K562 (cell line): Measurements from ENCODE around the gene UBE2U. TPM values are rescaled to one million over a fixed set of nuclear protein-coding genes. Genes with fewer than 3 reads are reported as not detected.

Experiments used
- ATAC-seq: fragments of 200-7000 bp; cut with Tn5 transposase; 3 replicates; pipeline ENCODE4 v1.9.1; 2020; ENCODE audit warnings: moderate library complexity
- Bru-seq: library from RNA; stranded (reverse); fragments of 400-500 nt; gene quantifications from one replicate; lab custom pipeline; 2021; lab: Mats Ljungman, UMichigan
- BruChase-seq, 2 experiments: library from RNA; stranded (reverse); fragments of 400-500 nt; gene quantifications; one replicate each; lab custom pipeline; 2021; lab: Mats Ljungman, UMichigan
- BruUV-seq: library from RNA; stranded (reverse); fragments of 400-500 nt; replicated peaks from 2 replicates; lab custom pipeline; 2021; lab: Mats Ljungman, UMichigan
- CTCF ChIA-PET: fragments of 300-600 bp; formaldehyde crosslinking; extraction: SDS; loops from one replicate; lab custom pipeline; 2021; ENCODE audit warnings: low intra/inter-chr PET ratio; lab: Yijun Ruan, JAX
- POLR2A ChIA-PET: fragments of 300-600, 350-650 bp; sonication (Branson Sonifier 250); formaldehyde crosslinking; extraction: SDS; loops from one replicate; lab custom pipeline; 2021; ENCODE audit warnings: antibody characterized with exemption, inconsistent platforms; lab: Yijun Ruan, JAX
- DNase-seq, 4 experiments: peaks; one replicate each; pipeline versions ENCODE4 v3.0.0 to v3.0.0-alpha.2; 2011 to 2018; ENCODE audit warnings: low spot score in 3 of 4, mixed read lengths in 3 of 4; ENCODE audit errors: extremely low read depth in 1 of 4
- FAIRE-seq: peaks from 2 replicates; lab custom pipeline; 2011; peaks lifted over from hg19 to GRCh38; lab: Jason Lieb, UNC
- H2AFZ ChIP-seq: 2 replicates; pipeline ENCODE4 v1.6.0; 2011; ENCODE audit warnings: low read depth, low read length, control low read depth, inconsistent platforms
- H3K27ac ChIP-seq: fragments of 200-600 bp; 3 replicates; pipeline ENCODE4 v1.8.0; 2011; ENCODE audit warnings: low read depth, mild to moderate bottlenecking, control low read depth, inconsistent platforms, low read length, moderate library complexity, mixed read lengths; ENCODE audit errors: extremely low read depth
- H3K27me3 ChIP-seq, 2 experiments: fragments of 300-600 bp in 1 of 2; 2 replicates in 1 of 2; 3 replicates in 1 of 2; pipeline versions ENCODE4 v1.6.0 to v1.8.0; 2011; ENCODE audit warnings: inconsistent platforms in 2 of 2, low read length in 2 of 2, mild to moderate bottlenecking in 1 of 2, mixed read lengths in 1 of 2, moderate library complexity in 1 of 2; ENCODE audit not compliant: control insufficient read depth in 2 of 2, insufficient read depth in 2 of 2
- H3K36me3 ChIP-seq: fragments of 300-600 bp; 3 replicates; pipeline ENCODE4 v1.8.0; 2011; ENCODE audit warnings: mild to moderate bottlenecking, low read length, inconsistent platforms; ENCODE audit not compliant: control insufficient read depth, insufficient read depth
- H3K4me1 ChIP-seq, 2 experiments: fragments of 200-600 bp in 1 of 2; replicated peaks in 1 of 2; 2 replicates in 1 of 2; 3 replicates in 1 of 2; pipeline versions ENCODE4 v1.5.1 to v1.8.0; 2011; ENCODE audit warnings: inconsistent platforms in 2 of 2, low read length in 2 of 2, mild to moderate bottlenecking in 1 of 2, mixed read lengths in 1 of 2, moderate library complexity in 1 of 2; ENCODE audit not compliant: control insufficient read depth in 2 of 2, insufficient read depth in 2 of 2
- H3K4me2 ChIP-seq: 2 replicates; pipeline ENCODE4 v1.6.1; 2011; ENCODE audit warnings: low read length, control low read depth, inconsistent platforms, mixed read lengths; ENCODE audit not compliant: insufficient read depth
- H3K4me3 ChIP-seq: fragments of 200-600 bp; sonication (generic), shearing (Covaris generic); 2 replicates; pipeline ENCODE4 v1.5.1; 2016; ENCODE audit warnings: control low read depth, inconsistent platforms
- H3K79me2 ChIP-seq: fragments of 200-600 bp; 3 replicates; pipeline ENCODE4 v1.8.0; 2011; ENCODE audit warnings: low read length, inconsistent platforms; ENCODE audit not compliant: control insufficient read depth, insufficient read depth
- H3K9ac ChIP-seq, 2 experiments: 2 replicates each; pipeline versions ENCODE4 v1.6.0 to v1.6.1; 2011; ENCODE audit warnings: low read depth in 2 of 2, low read length in 2 of 2, control low read depth in 1 of 2, inconsistent platforms in 1 of 2, mild to moderate bottlenecking in 1 of 2, mixed read lengths in 1 of 2; ENCODE audit not compliant: insufficient read depth in 1 of 2
- H3K9me1 ChIP-seq: one replicate; pipeline ENCODE4 v1.6.0; 2011; ENCODE audit warnings: inconsistent platforms, mild to moderate bottlenecking, low read length, moderate library complexity; ENCODE audit not compliant: control insufficient read depth, insufficient read depth
- H3K9me3 ChIP-seq: replicated peaks from 2 replicates; pipeline ENCODE4 v1.5.1; 2011; ENCODE audit warnings: low read depth, low read length, inconsistent platforms; ENCODE audit not compliant: control insufficient read depth, insufficient read depth
- H4K20me1 ChIP-seq: replicated peaks from 2 replicates; pipeline ENCODE4 v1.6.1; 2011; ENCODE audit warnings: low read length, inconsistent platforms, mixed read lengths; ENCODE audit not compliant: control insufficient read depth, insufficient read depth
- COPS2 ChIP-seq: fragments of 450-650 bp; conservative IDR thresholded peaks from 2 replicates; pipeline ENCODE4 v1.6.1; 2016; ENCODE audit warnings: mild to moderate bottlenecking, moderate library complexity
- E2F3 ChIP-seq: fragments of 250-450 bp; sonication (Bioruptor Pico); IDR thresholded peaks from 2 replicates; pipeline ENCODE4 v1.4.0; 2020; ENCODE audit warnings: mild to moderate bottlenecking
- NFYB ChIP-seq: IDR thresholded peaks from 2 replicates; pipeline ENCODE4 v1.6.1; 2011; ENCODE audit warnings: mild to moderate bottlenecking, moderate library complexity; ENCODE audit not compliant: insufficient read length; ENCODE audit errors: extremely low read depth
- SRSF3 ChIP-seq: fragments of 200-400 bp; formaldehyde crosslinking; IDR thresholded peaks from 2 replicates; pipeline ENCODE4 v1.6.1; 2016; ENCODE audit warnings: mild to moderate bottlenecking, low read length, moderate library complexity; ENCODE audit not compliant: insufficient read depth
- SRSF9 ChIP-seq: fragments of 200-400 bp; formaldehyde crosslinking; IDR thresholded peaks from 2 replicates; pipeline ENCODE4 v1.6.1; 2017; ENCODE audit warnings: low read depth, low read length, borderline replicate concordance
- ZNF316 ChIP-seq: fragments of 450-650 bp; IDR thresholded peaks from 2 replicates; pipeline ENCODE4 v1.6.1; 2016
- WGBS: fragments of 100-300 bp; shearing (Covaris generic); methylation state at CpG from one replicate; pipeline ENCODE4 v1.1.6; 2016; ENCODE audit warnings: low coverage, mixed read lengths; ENCODE audit not compliant: insufficient coverage; ENCODE audit errors: missing lambda C conversion rate; 5-methylcytosine and 5-hydroxymethylcytosine counted together
- in situ Hi-C: fragments of 300-500 bp; cut with MboI; formaldehyde crosslinking; loops from 4 replicates; pipeline ENCODE4 v1.15.0; 2018; ENCODE audit warnings: inconsistent platforms, mixed read lengths
- intact Hi-C: fragments of 100-400 bp; cut with micrococcal nuclease; formaldehyde crosslinking; loops from 2 replicates; pipeline ENCODE4 v1.14.2; 2022
- long read RNA-seq, 3 experiments: library from polyadenylated mRNA in 2 of 3; library from RNA in 1 of 3; unstranded in 2 of 3; stranded (forward) in 1 of 3; transcript quantifications; one replicate each; pipeline ENCODE4 v2.0.0, GENCODE V29; 2019 to 2022
- polyA minus RNA-seq, 3 experiments: library from RNA; depleted of rRNA, polyadenylated mRNA; stranded (reverse); fragments of >200 nt; gene quantifications; 2 replicates each; pipeline ENCODE4 v1.2.3, GENCODE V29; 2011
- polyA plus RNA-seq, 8 experiments: library from polyadenylated mRNA; depleted of rRNA in 4 of 8; stranded (reverse) in 5 of 8; unstranded in 3 of 8; fragments of >200 nt; fragmentation: Nextera tagmentation in 2 of 8; fragmentation: Illumina TruSeq in 1 of 8; extraction: Ambion mirVana in 2 of 8; extraction: Trizol in 1 of 8; gene quantifications; 2 replicates each; pipeline versions ENCODE4 v1.2.1 to v1.2.3, GENCODE V29; 2011 to 2014; ENCODE audit warnings: inconsistent platforms in 1 of 8, missing spikeins in 1 of 8
- total RNA-seq, 7 experiments: library from RNA; depleted of rRNA in 6 of 7; stranded (reverse); fragments of >200 nt in 6 of 7; fragmentation: Illumina TruSeq in 2 of 7; extraction: Trizol in 2 of 7; gene quantifications; 2 replicates each; pipeline versions ENCODE4 v1.2.1 to v1.2.3, GENCODE V29; 2011 to 2021; ENCODE audit warnings: low replicate concordance in 1 of 7
- TF ChIP-seq, protein P1 (sequence below): fragments of 450-650 bp; IDR thresholded peaks from 2 replicates; pipeline ENCODE4 v1.6.1; 2016; ENCODE audit warnings: mild to moderate bottlenecking, moderate library complexity

The UBE2U gene, protein sequence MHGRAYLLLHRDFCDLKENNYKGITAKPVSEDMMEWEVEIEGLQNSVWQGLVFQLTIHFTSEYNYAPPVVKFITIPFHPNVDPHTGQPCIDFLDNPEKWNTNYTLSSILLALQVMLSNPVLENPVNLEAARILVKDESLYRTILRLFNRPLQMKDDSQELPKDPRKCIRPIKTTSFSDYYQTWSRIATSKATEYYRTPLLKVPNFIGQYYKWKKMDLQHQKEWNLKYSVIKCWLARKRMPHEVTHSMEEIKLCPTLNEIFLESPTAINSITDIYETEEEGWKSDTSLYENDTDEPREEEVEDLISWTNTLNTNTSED
- total RNA-seq (2011; cell fraction: chromatin; rRNA removed; ENCODE audit: low replicate concordance): not detected in 2 replicates
- not detected in 2 replicates for total RNA-seq (2011; cell fraction: nucleolus; rRNA removed)
- total RNA-seq (2011; cell fraction: nucleoplasm; rRNA removed): not detected in 2 replicates
- total RNA-seq (2014; rRNA removed) (not detected in 2 replicates), total RNA-seq (2014; rRNA removed; fragmentation: Illumina TruSeq; extraction: Trizol) (not detected in 2 replicates), total RNA-seq (2015; rRNA removed; fragmentation: Illumina TruSeq; extraction: Trizol) (not detected in 2 replicates), total RNA-seq (2021) (not detected in 2 replicates), polyA plus RNA-seq (2011; rRNA removed) (not detected in 2 replicates), polyA plus RNA-seq (2014; fragmentation: Illumina TruSeq; extraction: Trizol) (not detected in 2 replicates), polyA plus RNA-seq (2014; fragmentation: Nextera tagmentation; extraction: Ambion mirVana) (not detected), polyA plus RNA-seq (2014; rRNA removed) (not detected in 2 replicates), polyA minus RNA-seq (2011; rRNA and poly(A)+ RNA removed) (not detected in 2 replicates), Bru-seq, nascent RNA (not detected), BruChase-seq, experiment 1, labeled RNA remaining after a 2-hour chase (percentile 3 among the genes with signal in this experiment), BruChase-seq, experiment 2, labeled RNA remaining after a 6-hour chase (not detected)
- polyA plus RNA-seq (2011; cell fraction: cytosol; rRNA removed): not detected in 2 replicates
- not detected in 2 replicates for polyA plus RNA-seq (2011; cell fraction: nucleus; rRNA removed)
- not detected in 2 replicates for polyA plus RNA-seq (2012)
- polyA minus RNA-seq (2011; cell fraction: cytosol; rRNA and poly(A)+ RNA removed): not detected in 2 replicates
- polyA minus RNA-seq (2011; cell fraction: nucleus; rRNA and poly(A)+ RNA removed): not detected in 2 replicates
- long read RNA-seq, experiment 1: 0 reads
- long read RNA-seq, experiment 2: 0 reads
- long read RNA-seq, experiment 3: 0 reads

DNA sequence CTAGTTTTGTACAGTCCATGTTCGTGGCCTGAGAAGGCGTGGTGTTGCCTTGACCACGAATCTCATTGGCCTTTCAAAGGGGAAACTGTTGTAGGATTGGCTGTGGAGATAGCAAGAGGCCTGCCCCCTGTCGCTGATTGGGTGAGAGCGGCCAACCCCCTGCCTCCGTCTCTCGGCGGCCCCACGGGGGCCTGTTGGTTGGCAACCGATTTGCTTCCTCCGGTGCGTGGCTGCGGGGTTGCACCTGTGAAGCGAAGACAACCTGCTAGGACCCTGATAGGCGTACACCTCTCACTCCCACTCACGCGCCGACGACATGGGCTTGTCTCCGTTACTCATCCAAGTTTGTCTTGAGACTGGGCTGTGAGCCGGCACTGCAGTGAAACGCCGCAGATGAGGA, at the start of gene UBE2U:
TSS of gene UBE2U (plus strand) at position 204 of the 400 bp plus-strand sequence. CDS start 428 bp downstream, outside the sequence.
- no peak within 1 kb of the TSS for H3K27ac ChIP-seq
- POLR2A ChIA-PET: no interaction called here
- H3K36me3 ChIP-seq: no peaks in the 10 kb centered on the region
- peak in 3 of 4 experiments; percentile 18 to 39 (median 24) for DNase-seq
- in situ Hi-C loops (no loop called here), intact Hi-C loops (no loop called here)
- H3K27me3 ChIP-seq: peaks cover 0 to 9% of the 10 kb centered on the region in 2 experiments; a peak in 2 of 5 replicates
- H3K79me2 ChIP-seq: no peaks in the 10 kb centered on the region
- no peaks in the 10 kb centered on the region for H3K9me1 ChIP-seq
- no peak for FAIRE-seq
- TF ChIP-seq E2F3 (CRISPR knock-in tag) (no peak), COPS2 (no peak), ZNF316 (no peak), NFYB (peak; percentile 69), SRSF9 (no peak), SRSF3 (no peak)
- TF ChIP-seq, protein P1, sequence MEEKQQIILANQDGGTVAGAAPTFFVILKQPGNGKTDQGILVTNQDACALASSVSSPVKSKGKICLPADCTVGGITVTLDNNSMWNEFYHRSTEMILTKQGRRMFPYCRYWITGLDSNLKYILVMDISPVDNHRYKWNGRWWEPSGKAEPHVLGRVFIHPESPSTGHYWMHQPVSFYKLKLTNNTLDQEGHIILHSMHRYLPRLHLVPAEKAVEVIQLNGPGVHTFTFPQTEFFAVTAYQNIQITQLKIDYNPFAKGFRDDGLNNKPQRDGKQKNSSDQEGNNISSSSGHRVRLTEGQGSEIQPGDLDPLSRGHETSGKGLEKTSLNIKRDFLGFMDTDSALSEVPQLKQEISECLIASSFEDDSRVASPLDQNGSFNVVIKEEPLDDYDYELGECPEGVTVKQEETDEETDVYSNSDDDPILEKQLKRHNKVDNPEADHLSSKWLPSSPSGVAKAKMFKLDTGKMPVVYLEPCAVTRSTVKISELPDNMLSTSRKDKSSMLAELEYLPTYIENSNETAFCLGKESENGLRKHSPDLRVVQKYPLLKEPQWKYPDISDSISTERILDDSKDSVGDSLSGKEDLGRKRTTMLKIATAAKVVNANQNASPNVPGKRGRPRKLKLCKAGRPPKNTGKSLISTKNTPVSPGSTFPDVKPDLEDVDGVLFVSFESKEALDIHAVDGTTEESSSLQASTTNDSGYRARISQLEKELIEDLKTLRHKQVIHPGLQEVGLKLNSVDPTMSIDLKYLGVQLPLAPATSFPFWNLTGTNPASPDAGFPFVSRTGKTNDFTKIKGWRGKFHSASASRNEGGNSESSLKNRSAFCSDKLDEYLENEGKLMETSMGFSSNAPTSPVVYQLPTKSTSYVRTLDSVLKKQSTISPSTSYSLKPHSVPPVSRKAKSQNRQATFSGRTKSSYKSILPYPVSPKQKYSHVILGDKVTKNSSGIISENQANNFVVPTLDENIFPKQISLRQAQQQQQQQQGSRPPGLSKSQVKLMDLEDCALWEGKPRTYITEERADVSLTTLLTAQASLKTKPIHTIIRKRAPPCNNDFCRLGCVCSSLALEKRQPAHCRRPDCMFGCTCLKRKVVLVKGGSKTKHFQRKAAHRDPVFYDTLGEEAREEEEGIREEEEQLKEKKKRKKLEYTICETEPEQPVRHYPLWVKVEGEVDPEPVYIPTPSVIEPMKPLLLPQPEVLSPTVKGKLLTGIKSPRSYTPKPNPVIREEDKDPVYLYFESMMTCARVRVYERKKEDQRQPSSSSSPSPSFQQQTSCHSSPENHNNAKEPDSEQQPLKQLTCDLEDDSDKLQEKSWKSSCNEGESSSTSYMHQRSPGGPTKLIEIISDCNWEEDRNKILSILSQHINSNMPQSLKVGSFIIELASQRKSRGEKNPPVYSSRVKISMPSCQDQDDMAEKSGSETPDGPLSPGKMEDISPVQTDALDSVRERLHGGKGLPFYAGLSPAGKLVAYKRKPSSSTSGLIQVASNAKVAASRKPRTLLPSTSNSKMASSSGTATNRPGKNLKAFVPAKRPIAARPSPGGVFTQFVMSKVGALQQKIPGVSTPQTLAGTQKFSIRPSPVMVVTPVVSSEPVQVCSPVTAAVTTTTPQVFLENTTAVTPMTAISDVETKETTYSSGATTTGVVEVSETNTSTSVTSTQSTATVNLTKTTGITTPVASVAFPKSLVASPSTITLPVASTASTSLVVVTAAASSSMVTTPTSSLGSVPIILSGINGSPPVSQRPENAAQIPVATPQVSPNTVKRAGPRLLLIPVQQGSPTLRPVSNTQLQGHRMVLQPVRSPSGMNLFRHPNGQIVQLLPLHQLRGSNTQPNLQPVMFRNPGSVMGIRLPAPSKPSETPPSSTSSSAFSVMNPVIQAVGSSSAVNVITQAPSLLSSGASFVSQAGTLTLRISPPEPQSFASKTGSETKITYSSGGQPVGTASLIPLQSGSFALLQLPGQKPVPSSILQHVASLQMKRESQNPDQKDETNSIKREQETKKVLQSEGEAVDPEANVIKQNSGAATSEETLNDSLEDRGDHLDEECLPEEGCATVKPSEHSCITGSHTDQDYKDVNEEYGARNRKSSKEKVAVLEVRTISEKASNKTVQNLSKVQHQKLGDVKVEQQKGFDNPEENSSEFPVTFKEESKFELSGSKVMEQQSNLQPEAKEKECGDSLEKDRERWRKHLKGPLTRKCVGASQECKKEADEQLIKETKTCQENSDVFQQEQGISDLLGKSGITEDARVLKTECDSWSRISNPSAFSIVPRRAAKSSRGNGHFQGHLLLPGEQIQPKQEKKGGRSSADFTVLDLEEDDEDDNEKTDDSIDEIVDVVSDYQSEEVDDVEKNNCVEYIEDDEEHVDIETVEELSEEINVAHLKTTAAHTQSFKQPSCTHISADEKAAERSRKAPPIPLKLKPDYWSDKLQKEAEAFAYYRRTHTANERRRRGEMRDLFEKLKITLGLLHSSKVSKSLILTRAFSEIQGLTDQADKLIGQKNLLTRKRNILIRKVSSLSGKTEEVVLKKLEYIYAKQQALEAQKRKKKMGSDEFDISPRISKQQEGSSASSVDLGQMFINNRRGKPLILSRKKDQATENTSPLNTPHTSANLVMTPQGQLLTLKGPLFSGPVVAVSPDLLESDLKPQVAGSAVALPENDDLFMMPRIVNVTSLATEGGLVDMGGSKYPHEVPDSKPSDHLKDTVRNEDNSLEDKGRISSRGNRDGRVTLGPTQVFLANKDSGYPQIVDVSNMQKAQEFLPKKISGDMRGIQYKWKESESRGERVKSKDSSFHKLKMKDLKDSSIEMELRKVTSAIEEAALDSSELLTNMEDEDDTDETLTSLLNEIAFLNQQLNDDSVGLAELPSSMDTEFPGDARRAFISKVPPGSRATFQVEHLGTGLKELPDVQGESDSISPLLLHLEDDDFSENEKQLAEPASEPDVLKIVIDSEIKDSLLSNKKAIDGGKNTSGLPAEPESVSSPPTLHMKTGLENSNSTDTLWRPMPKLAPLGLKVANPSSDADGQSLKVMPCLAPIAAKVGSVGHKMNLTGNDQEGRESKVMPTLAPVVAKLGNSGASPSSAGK: no peak
- H3K4me3 ChIP-seq: no peak within 1 kb of the TSS
- H3K4me1 ChIP-seq: peaks cover 0 to 4% of the 10 kb centered on the region in 2 experiments; a peak in 1 of 5 replicates
- WGBS: 4% methylated on average over 19 of the region's 23 CpGs
- BruUV-seq: no TSS peak
- no peak within 1 kb of the TSS for H2AFZ ChIP-seq
- H3K9me3 ChIP-seq: no peaks in the 10 kb centered on the region
- peak; percentile 67 for ATAC-seq
- CTCF ChIA-PET: no interaction called here
- H4K20me1 ChIP-seq: no peaks in the 10 kb centered on the region
- H3K4me2 ChIP-seq: no peak within 1 kb of the TSS
- no peak within 1 kb of the TSS for H3K9ac ChIP-seq
